ENCODE data around the gene TTC3. TPM values are rescaled to one million over a fixed set of nuclear protein-coding genes. Genes with fewer than 3 reads are reported as not detected.

Gene TTC3
- total RNA-seq, 1 donor = 372 TPM

DNA sequence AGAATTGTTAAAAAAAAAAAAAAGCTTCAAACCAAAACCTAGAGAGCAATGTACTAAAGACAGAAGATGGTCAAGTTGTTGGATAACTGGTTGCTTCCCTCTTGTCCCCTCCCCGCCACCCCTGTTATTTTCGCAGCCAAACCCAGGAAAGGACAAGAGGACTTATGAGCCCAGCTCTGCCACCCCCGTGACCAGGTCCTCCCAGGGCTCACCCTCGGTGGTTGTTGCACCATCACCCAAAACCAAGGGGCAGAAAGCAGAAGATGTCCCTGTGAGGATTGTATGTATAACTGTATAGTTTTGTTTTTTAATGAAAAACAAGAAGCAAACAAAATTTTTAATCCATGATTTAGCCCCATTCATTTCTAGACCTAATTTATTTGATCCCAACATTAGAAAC, 124.7 kb downstream of the TTC3 start:
- TF ChIP-seq CTCF (IDR thresholded peaks at IDR 0.05; ENCODE audit: insufficient read depth, low read length) = no peak
- no peak for DNase-seq (ENCODE audit: low read depth)
- no peak overlapping the region for H3K4me3 ChIP-seq (ENCODE audit: low read depth, low read length)

DNA sequence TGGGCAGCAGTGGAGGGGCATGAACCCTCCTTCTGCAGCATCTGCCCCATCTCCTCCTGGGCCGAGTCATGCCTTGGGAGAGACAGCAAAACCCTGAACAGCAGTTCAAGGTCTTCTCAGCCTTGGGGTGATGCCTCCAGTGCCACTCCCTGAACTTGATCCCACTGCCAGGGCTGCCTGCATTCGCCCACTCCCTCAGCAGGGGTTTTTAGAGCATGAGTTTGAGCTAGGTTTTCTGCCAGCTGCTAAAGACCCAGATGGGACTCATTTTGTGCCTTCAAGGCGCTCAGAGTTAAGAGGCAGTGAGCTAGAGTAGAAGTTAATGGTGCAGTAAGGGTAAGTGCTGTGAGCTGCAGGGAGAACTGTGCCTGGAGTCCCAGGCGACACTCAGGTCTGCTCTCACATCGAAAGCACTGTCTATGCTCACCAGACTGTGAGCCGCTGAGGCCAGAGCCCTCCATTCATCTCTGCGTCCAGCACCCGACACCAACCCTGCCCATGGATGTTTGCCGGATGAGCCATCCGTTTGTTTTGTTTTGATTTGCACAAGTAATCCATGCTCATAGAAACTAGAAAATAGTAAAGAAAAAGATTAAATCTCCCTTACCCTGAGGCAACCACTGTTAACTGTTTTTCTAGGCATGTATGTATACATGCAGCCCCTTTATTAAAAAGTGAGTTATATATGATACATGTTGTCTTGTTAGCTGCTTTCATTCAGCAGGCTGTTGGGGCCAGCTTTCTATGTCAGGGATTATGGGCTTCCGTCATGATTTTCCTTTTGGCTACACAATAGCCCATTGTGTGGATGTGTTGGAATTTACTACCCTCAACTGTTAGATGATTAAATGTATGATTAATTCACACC, 126.2 kb downstream of the TTC3 start:
- TF ChIP-seq CTCF (IDR thresholded peaks at IDR 0.05; ENCODE audit: insufficient read depth, low read length) = no peak
- H3K4me3 ChIP-seq (ENCODE audit: low read depth, low read length) = no peak overlapping the region
- DNase-seq (ENCODE audit: low read depth) = peak; percentile 17

GRCh38 chr21:37200641-37201480, 127.8 kb downstream of the TTC3 start:
- H3K4me3 ChIP-seq (ENCODE audit: low read depth, low read length) = no peak overlapping the region
- no peak for TF ChIP-seq CTCF (IDR thresholded peaks at IDR 0.05; ENCODE audit: insufficient read depth, low read length)
- no peak for DNase-seq (ENCODE audit: low read depth)

DNA sequence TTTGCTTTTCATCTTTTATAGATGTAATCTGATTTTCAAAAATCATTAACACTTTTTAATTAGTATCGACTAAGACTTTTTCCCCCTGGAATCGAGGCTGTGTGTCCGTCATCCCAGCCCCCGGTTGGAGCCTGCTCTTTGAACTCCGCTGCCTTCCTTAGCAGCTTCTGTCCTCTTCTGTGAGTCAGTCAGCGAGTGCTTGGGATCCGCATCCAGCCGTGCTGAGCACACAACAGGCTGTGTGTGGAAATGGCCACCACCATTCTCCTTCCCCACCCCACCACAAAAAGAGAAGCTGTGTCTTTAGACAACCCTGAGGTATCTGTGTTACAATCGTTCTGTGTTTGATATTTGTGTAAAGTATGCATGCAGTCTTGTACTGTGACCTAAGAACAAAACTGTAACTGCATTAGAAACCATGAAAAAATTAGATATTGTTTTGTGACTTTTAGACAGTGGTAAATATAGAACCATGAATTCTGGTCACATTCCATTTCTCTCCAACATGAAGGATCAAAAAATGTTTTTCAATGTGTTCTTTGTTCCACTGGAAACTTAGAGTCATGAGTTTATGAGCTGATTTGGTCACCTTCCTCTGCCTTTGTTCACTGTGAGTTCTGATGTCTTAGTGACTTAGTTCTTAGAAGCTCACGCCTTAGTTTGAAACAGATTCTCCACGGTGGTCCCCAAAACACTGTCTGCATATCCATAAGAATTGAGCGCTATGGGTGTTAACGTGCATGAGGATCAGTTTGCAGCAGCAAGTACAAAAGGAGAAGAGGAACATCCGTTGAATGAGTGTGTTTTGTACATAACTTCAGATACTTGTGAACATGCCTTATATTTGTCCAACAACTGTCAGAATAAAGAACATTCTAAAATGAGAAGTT, 129.4 kb downstream of the TTC3 start:
- DNase-seq (ENCODE audit: low read depth) = no peak
- TF ChIP-seq CTCF (IDR thresholded peaks at IDR 0.05; ENCODE audit: insufficient read depth, low read length) = no peak
- H3K4me3 ChIP-seq (ENCODE audit: low read depth, low read length) = no peak overlapping the region

GRCh38 chr21:37204580-37204979, 131.5 kb downstream of the TTC3 start:
- H3K4me3 ChIP-seq (ENCODE audit: low read depth, low read length) = no peak overlapping the region
- no peak for TF ChIP-seq CTCF (IDR thresholded peaks at IDR 0.05; ENCODE audit: insufficient read depth, low read length)
- peak; percentile 9 for DNase-seq (ENCODE audit: low read depth)

DNA sequence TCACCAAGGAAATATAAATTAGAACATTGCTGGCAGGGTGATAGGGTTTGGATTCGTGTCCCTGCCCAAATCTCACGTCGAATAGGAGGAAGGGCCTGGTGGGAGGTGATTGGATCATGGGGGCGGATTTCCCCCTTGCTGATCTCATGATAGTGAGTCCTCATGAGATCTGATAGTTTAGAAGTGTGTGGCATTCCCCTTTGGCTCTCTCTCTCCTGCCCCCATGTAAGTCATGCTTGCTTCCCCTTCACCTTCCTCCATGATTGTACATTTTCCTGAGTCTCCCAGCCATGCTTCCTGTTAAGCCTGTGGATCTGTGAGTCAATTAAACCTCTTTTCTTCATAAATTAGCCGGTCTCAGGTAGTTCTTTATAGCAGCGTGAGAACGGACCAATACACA, 133.4 kb downstream of the TTC3 start:
- no peak for DNase-seq (ENCODE audit: low read depth)
- TF ChIP-seq CTCF (IDR thresholded peaks at IDR 0.05; ENCODE audit: insufficient read depth, low read length) = no peak
- H3K4me3 ChIP-seq (ENCODE audit: low read depth, low read length) = no peak overlapping the region
